ENCODE results near the gene SAMD9L.

SAMD9L gene

GRCh38 chr7:93161181-93161762 lies 13.1 kb upstream of the SAMD9L start:
- H3K27ac Mint-ChIP-seq, result no peak overlapping the region
- peaks cover 0 to 3% of the 10 kb centered on the region in 2 donors for H3K4me1 Mint-ChIP-seq (ENCODE audit: low read depth in 2 of 2)
- no peak overlapping the region for H3K4me3 Mint-ChIP-seq
- H3K9me3 Mint-ChIP-seq, result no peaks in the 10 kb centered on the region
- H3K36me3 Mint-ChIP-seq (ENCODE audit: insufficient read depth), result no peaks in the 10 kb centered on the region
- no peak for DNase-seq
- no peak for ATAC-seq (replicated peaks)
- peaks cover 0 to 15% of the 10 kb centered on the region in 2 donors for H3K27me3 Mint-ChIP-seq

GRCh38 chr7:93160410-93160809 lies 12.2 kb upstream of the SAMD9L start:
- peaks cover 0 to 15% of the 10 kb centered on the region in 2 donors for H3K27me3 Mint-ChIP-seq
- no peaks in the 10 kb centered on the region for H3K9me3 Mint-ChIP-seq
- DNase-seq (no peak), ATAC-seq (replicated peaks) (no peak)
- no peaks in the 10 kb centered on the region for H3K4me1 Mint-ChIP-seq (ENCODE audit: low read depth in 2 of 2)
- H3K36me3 Mint-ChIP-seq (ENCODE audit: insufficient read depth), result no peaks in the 10 kb centered on the region
- H3K4me3 Mint-ChIP-seq, result no peak overlapping the region
- H3K27ac Mint-ChIP-seq, result no peak overlapping the region

- Mint-ChIP-seq H3K27me3 (peaks cover 0 to 21% of the 10 kb centered on the region in 2 donors), H3K9me3 (no peaks in the 10 kb centered on the region), H3K27ac (no peak overlapping the region), H3K4me1 (ENCODE audit: low read depth in 2 of 2) (no peaks in the 10 kb centered on the region), H3K4me3 (no peak overlapping the region), H3K36me3 (ENCODE audit: insufficient read depth) (no peaks in the 10 kb centered on the region)
- DNase-seq (no peak), ATAC-seq (replicated peaks) (no peak)
Observed at GRCh38 chr7:93159490-93159889, 11.3 kb upstream of the SAMD9L start.

GRCh38 chr7:93156884-93157283 lies 8.7 kb upstream of the SAMD9L start:
- no peaks in the 10 kb centered on the region for H3K36me3 Mint-ChIP-seq (ENCODE audit: insufficient read depth)
- peaks cover 0 to 22% of the 10 kb centered on the region in 2 donors for H3K27me3 Mint-ChIP-seq
- no peaks in the 10 kb centered on the region for H3K9me3 Mint-ChIP-seq
- no peak overlapping the region for H3K4me3 Mint-ChIP-seq
- H3K27ac Mint-ChIP-seq, result no peak overlapping the region
- DNase-seq, result no peak
- no peak for ATAC-seq (replicated peaks)
- H3K4me1 Mint-ChIP-seq (ENCODE audit: low read depth in 2 of 2), result no peaks in the 10 kb centered on the region

- ATAC-seq (replicated peaks) (no peak), DNase-seq (no peak)
- Mint-ChIP-seq H3K9me3 (peaks cover 2 to 8% of the 10 kb centered on the region in 2 donors), H3K4me3 (no peak overlapping the region), H3K27me3 (peaks cover 0 to 7% of the 10 kb centered on the region in 2 donors), H3K27ac (no peak overlapping the region), H3K4me1 (ENCODE audit: low read depth in 2 of 2) (peaks cover 21 to 26% of the 10 kb centered on the region in 2 donors), H3K36me3 (ENCODE audit: insufficient read depth) (peaks cover 17% of the 10 kb centered on the region)
Observed at GRCh38 chr7:93150200-93150835, 2.1 kb upstream of the SAMD9L start.

GRCh38 chr7:93148727-93149126 lies 542 bp upstream of the SAMD9L start:
- ATAC-seq (replicated peaks), result no peak
- DNase-seq, result no peak
- Mint-ChIP-seq H3K4me3 (peak overlapping the region; percentile 86 to 92), H3K9me3 (peaks cover 2 to 8% of the 10 kb centered on the region in 2 donors), H3K27ac (peak overlapping the region; percentile 98), H3K36me3 (ENCODE audit: insufficient read depth) (peaks cover 27% of the 10 kb centered on the region), H3K27me3 (no peaks in the 10 kb centered on the region), H3K4me1 (ENCODE audit: low read depth in 2 of 2) (peaks cover 21 to 27% of the 10 kb centered on the region in 2 donors)

GRCh38 chr7:93147363-93147762 lies 822 bp downstream of the SAMD9L start:
- peaks cover 40% of the 10 kb centered on the region for H3K36me3 Mint-ChIP-seq (ENCODE audit: insufficient read depth)
- peaks cover 2 to 8% of the 10 kb centered on the region in 2 donors for H3K9me3 Mint-ChIP-seq
- peaks cover 23 to 31% of the 10 kb centered on the region in 2 donors for H3K4me1 Mint-ChIP-seq (ENCODE audit: low read depth in 2 of 2)
- peak; percentile 92 for ATAC-seq (replicated peaks)
- H3K27me3 Mint-ChIP-seq, result no peaks in the 10 kb centered on the region
- peak; percentile 9 to 33 (median 24) for DNase-seq
- H3K4me3 Mint-ChIP-seq, result peak overlapping the region; percentile 86 to 92
- peak overlapping the region; percentile 98 for H3K27ac Mint-ChIP-seq

GRCh38 chr7:93146472-93147141 lies 1.6 kb downstream of the SAMD9L start:
- H3K4me3 Mint-ChIP-seq, result peak overlapping the region; percentile 86 to 92
- peaks cover 2 to 8% of the 10 kb centered on the region in 2 donors for H3K9me3 Mint-ChIP-seq
- peaks cover 23 to 31% of the 10 kb centered on the region in 2 donors for H3K4me1 Mint-ChIP-seq (ENCODE audit: low read depth in 2 of 2)
- no peak for ATAC-seq (replicated peaks)
- H3K27ac Mint-ChIP-seq, result peak overlapping the region; percentile 98
- no peaks in the 10 kb centered on the region for H3K27me3 Mint-ChIP-seq
- H3K36me3 Mint-ChIP-seq (ENCODE audit: insufficient read depth), result peaks cover 40% of the 10 kb centered on the region
- DNase-seq, result no peak

GRCh38 chr7:93146036-93146435 lies 2.1 kb downstream of the SAMD9L start:
- peak overlapping the region; percentile 49 to 98 for H3K27ac Mint-ChIP-seq
- H3K4me1 Mint-ChIP-seq (ENCODE audit: low read depth in 2 of 2), result peaks cover 23 to 31% of the 10 kb centered on the region in 2 donors
- H3K36me3 Mint-ChIP-seq (ENCODE audit: insufficient read depth), result peaks cover 40% of the 10 kb centered on the region
- peak overlapping the region; percentile 86 to 92 for H3K4me3 Mint-ChIP-seq
- H3K9me3 Mint-ChIP-seq, result peaks cover 2 to 8% of the 10 kb centered on the region in 2 donors
- H3K27me3 Mint-ChIP-seq, result no peaks in the 10 kb centered on the region
- DNase-seq (no peak), ATAC-seq (replicated peaks) (no peak)

GRCh38 chr7:93145354-93145753 lies 2.8 kb downstream of the SAMD9L start:
- Mint-ChIP-seq H3K27me3 (no peaks in the 10 kb centered on the region), H3K27ac (peak overlapping the region; percentile 49 to 98), H3K36me3 (ENCODE audit: insufficient read depth) (peaks cover 40% of the 10 kb centered on the region), H3K9me3 (peaks cover 2 to 8% of the 10 kb centered on the region in 2 donors), H3K4me3 (no peak overlapping the region), H3K4me1 (ENCODE audit: low read depth in 2 of 2) (peaks cover 23 to 31% of the 10 kb centered on the region in 2 donors)
- DNase-seq, result no peak
- ATAC-seq (replicated peaks), result no peak

GRCh38 chr7:93142127-93142526 lies 6.1 kb downstream of the SAMD9L start:
- peaks cover 43% of the 10 kb centered on the region for H3K36me3 Mint-ChIP-seq (ENCODE audit: insufficient read depth)
- H3K9me3 Mint-ChIP-seq, result peaks cover 3 to 7% of the 10 kb centered on the region in 2 donors
- ATAC-seq (replicated peaks), result no peak

GRCh38 chr7:93140582-93141191 lies 7.5 kb downstream of the SAMD9L start:
- Mint-ChIP-seq H3K36me3 (ENCODE audit: insufficient read depth) (peaks cover 42% of the 10 kb centered on the region), H3K4me3 (no peak overlapping the region), H3K4me1 (ENCODE audit: low read depth in 2 of 2) (peaks cover 3 to 9% of the 10 kb centered on the region in 2 donors), H3K9me3 (peaks cover 4 to 9% of the 10 kb centered on the region in 2 donors), H3K27me3 (no peaks in the 10 kb centered on the region), H3K27ac (no peak overlapping the region)
- DNase-seq (no peak), ATAC-seq (replicated peaks) (no peak)

More at GRCh38 chr7:93142127-93142526, 6.1 kb downstream of the SAMD9L start:
- Mint-ChIP-seq H3K27ac (no peak overlapping the region), H3K4me3 (no peak overlapping the region), H3K27me3 (no peaks in the 10 kb centered on the region), H3K4me1 (ENCODE audit: low read depth in 2 of 2) (peaks cover 14 to 21% of the 10 kb centered on the region in 2 donors)
- DNase-seq, result no peak

- no peak overlapping the region for H3K27ac Mint-ChIP-seq
- H3K4me1 Mint-ChIP-seq (ENCODE audit: low read depth in 2 of 2), result peaks cover 3 to 4% of the 10 kb centered on the region in 2 donors
- peaks cover 34% of the 10 kb centered on the region for H3K36me3 Mint-ChIP-seq (ENCODE audit: insufficient read depth)
- ATAC-seq (replicated peaks), result no peak
- DNase-seq, result no peak
- H3K27me3 Mint-ChIP-seq, result no peaks in the 10 kb centered on the region
- H3K4me3 Mint-ChIP-seq, result no peak overlapping the region
- peaks cover 9 to 15% of the 10 kb centered on the region in 2 donors for H3K9me3 Mint-ChIP-seq
Observed at GRCh38 chr7:93138576-93138975, 9.6 kb downstream of the SAMD9L start.
